GM19035 (cell line): ENCODE measurements around the gene DENND1A.

Source experiments
- ATAC-seq: cut with Tn5 transposase; IDR thresholded peaks from one replicate; pipeline ENCODE4 v1.9.1; 2021; ENCODE audit not compliant: unreplicated experiment

DENND1A gene

GRCh38 chr9:123478160-123478559 lies 451.8 kb downstream of the DENND1A start:
- ATAC-seq: no peak

GRCh38 chr9:123475407-123475806 lies 454.5 kb downstream of the DENND1A start:
- ATAC-seq: no peak

GRCh38 chr9:123472862-123473614 lies 456.9 kb downstream of the DENND1A start:
- ATAC-seq: no peak

DNA sequence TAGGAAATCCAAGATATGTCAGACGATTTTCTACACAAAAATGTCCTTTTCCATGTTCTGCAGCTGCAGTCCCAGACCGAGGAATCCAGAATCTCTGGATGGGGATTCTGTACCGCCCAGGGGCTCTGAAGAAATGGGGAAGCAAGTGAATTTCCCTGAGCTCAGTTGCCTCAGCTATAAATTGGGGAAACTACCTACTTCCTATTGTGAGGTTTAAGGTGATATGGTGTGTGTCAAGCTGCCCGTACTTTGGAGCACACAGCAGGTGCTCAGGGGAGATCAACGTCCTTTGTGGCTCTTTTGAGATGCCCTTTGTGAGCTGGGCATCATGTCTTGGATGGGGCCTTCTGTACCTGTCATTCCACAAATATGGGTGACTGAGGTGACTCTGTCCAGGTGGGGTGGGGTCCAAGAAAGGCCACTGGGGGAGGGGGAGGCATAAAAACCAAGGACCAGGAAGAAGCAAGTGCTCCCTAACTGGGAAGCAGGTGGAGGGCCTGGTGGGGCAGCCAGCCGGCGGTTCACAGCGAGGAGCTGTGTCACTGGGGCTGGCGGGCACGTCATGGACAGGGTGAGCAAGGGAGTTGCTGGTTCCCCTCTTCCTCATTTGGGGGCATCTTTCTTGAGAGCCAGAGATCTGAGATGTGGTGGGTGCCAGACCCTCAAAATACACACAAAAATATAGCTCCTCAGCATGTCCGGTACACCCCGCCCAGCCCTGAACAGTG lies 457.9 kb downstream of the DENND1A start:
- ATAC-seq: no peak

DNA sequence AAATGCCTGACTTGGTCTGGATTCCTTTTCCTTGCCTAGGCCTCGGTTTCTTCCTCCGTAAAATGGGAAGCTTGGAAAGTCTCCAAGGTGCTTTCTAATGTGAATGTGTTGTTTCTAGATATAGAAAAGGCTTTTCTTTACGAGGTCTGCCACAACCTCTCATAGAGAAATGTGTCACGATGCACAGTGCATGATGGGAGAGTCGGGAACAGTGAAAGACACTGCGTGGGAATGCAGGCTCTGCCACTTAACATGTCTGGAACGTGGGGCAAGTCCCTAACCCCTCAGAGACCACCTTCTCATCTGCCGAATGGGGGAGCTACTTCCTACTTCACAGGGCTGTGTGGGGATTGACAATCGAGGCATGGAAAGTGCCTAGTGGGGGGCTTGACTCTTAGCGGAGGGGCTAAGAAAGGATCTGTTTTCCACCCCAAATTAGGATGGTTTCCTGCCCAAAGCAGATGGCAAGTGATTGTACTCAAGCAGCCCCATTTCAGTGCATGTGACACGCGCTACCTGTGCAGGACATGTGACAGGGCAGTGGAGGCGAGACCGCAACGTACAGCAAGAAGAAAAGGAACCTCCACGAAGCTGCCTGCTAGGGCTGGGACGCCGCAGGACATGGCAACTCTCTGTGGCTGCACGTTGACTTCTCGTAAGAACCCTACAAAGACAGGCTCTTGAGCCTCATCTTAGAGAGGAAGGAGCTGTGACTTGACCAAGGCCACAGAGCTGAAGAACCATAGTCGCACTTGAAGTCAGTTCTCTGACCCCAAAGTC lies 458.7 kb downstream of the DENND1A start:
- no peak for ATAC-seq

- ATAC-seq: no peak
Observed at GRCh38 chr9:123470121-123470782, 459.7 kb downstream of the DENND1A start.

GRCh38 chr9:123469282-123469681 lies 460.6 kb downstream of the DENND1A start:
- no peak for ATAC-seq

- no peak for ATAC-seq
Observed at GRCh38 chr9:123468541-123468940, 461.4 kb downstream of the DENND1A start.

DNA sequence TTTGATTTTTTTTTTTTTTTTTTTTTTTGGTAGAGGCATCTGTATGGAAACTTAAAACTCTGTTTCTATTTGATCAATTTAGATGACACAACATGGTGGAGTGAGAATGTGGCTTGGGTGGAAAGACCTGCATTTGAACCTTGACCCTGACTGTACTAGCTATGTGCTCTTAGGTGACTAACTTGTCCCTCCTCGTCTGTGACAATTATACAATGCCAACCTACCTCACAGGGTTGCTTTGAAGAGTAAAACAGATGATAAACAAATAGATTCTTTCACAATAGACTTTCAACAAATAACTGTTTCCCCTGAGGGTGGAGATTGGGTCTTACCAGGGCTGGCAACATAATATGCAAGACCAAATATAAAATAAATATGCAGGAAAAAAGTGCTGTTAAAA lies 464.6 kb downstream of the DENND1A start:
- ATAC-seq: no peak

DNA sequence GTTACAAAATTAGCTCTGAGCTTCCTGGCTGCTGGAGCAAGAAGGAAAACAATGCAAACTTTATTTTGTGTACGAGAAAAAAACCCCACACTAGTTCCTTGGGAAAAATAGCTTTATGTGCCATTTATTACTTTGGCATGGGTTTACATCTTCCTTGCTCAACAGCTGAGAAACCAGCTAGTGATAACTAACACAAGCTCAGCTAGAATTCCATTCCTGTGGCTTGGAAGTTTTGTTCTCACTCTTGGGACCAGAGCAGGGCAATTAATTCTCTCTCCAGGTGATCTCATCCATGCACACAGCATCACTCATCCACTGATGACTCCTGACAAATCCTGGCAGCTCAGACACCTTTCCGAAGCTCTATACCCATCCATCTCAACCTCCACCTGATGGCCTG lies 469.8 kb downstream of the DENND1A start:
- ATAC-seq: no peak

GRCh38 chr9:123457583-123457982 lies 472.3 kb downstream of the DENND1A start:
- no peak for ATAC-seq

- no peak for ATAC-seq
Observed at GRCh38 chr9:123456011-123456410, 473.9 kb downstream of the DENND1A start.

DNA sequence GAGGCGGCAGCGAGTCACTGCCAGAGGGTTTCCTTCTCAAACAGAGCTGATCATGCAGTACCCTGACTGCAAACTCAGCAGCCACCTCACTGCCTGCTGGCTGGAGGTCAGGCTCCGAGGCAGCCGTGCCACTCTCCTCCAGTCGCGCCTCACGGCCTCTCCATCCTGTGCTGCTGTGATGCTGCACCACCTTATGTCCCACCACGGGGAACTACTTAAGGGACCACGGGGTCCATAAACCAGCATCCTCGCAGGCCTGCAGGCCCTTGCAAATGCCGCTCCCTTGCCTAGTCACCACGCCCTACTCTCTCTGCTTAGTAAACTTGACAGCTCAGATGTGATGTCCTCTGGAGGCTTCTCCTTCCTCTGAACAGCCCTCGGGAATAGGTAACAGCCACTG lies 474.7 kb downstream of the DENND1A start:
- no peak for ATAC-seq

DNA sequence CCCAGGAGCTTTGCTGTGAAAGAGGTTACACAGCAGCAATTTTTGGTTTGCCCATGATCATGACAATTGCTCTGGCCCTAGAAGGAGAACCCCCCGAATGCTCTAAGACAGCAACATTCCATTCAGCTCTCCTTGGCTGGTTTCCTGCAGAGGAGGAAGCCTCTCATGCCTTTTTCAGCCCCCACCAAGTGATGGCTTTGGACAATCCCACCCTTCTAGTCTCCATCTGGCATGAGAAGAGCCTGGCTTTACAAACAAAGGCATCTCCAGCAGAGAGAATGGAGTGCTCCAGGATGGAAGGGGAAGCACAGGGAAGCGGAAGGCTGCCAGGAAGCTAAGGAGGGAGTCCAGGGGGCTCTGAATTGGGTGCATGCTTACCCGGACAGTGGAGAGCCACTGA lies 475.6 kb downstream of the DENND1A start:
- ATAC-seq: no peak

DNA sequence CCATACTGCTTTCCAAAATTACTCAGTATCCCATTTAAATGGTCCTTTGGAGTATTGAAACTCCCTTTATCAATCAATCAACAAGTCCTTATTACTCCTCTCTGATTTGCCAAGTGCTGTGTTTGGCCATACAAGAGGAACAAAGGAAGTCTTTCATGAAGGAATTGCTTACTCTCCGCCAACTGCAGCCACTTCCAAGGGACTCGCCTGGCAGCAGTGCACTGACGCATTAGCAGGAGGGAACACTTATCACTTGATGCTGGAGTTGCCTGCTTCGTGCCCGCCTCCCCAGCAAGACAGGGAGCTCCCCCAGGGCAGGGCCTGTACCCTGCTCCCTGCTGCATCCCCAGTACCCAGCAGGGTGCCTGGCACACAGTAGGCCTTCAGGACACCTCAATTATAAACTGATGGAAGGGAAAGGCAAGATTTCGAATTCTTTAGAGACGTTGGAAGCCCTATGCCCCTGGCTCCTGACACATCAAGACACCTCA lies 476.1 kb downstream of the DENND1A start:
- ATAC-seq: no peak

- ATAC-seq: no peak
Observed at GRCh38 chr9:123453076-123453667, 476.8 kb downstream of the DENND1A start.

GRCh38 chr9:123450996-123451395 lies 478.9 kb downstream of the DENND1A start:
- ATAC-seq: no peak

GRCh38 chr9:123450098-123450770 lies 479.7 kb downstream of the DENND1A start:
- no peak for ATAC-seq

GRCh38 chr9:123447934-123448646 lies 481.8 kb downstream of the DENND1A start:
- ATAC-seq: no peak
